HL-60 (cell line): ENCODE data around the gene NCOR1.

Source experiments
- DNase-seq, 2 experiments: peaks; one replicate each; pipeline ENCODE4 v3.0.0-alpha.2; 2010 to 2020; ENCODE audit warnings: low read depth in 1 of 2, low spot score in 1 of 2
- H3K27ac ChIP-seq: fragments of 250-450 bp; sonication (Bioruptor Pico); replicated peaks from 2 replicates; pipeline ENCODE4 v1.5.1; 2020; ENCODE audit warnings: mild to moderate bottlenecking, moderate library complexity
- H3K27me3 ChIP-seq: fragments of 250-450 bp; sonication (Bioruptor Pico); 2 replicates; pipeline ENCODE4 v1.5.1; 2021; ENCODE audit warnings: mild to moderate bottlenecking, moderate library complexity; ENCODE audit not compliant: insufficient read depth, poor library complexity, severe bottlenecking
- H3K4me3 ChIP-seq: replicated peaks from 2 replicates; pipeline ENCODE4 v1.5.1; 2011; ENCODE audit warnings: mild to moderate bottlenecking, control low read depth, low read length; ENCODE audit not compliant: insufficient read depth
- GABPA ChIP-seq: IDR thresholded peaks from 2 replicates; pipeline ENCODE4 v1.6.1; 2012; ENCODE audit warnings: low read depth
- POLR2AphosphoS5 ChIP-seq: IDR thresholded peaks from 2 replicates; pipeline ENCODE4 v1.6.1; 2012; ENCODE audit warnings: low read depth
- SPI1 ChIP-seq: IDR thresholded peaks from 2 replicates; pipeline ENCODE4 v1.6.1; 2012; ENCODE audit warnings: low read depth, mild to moderate bottlenecking, borderline replicate concordance
- TF ChIP-seq, protein P1 (sequence below): IDR thresholded peaks from one replicate; pipeline ENCODE4 v1.5.1; 2011; ENCODE audit warnings: low read length, control low read depth, inconsistent platforms; ENCODE audit not compliant: insufficient read depth
- TF ChIP-seq, protein P2 (sequence below): IDR thresholded peaks from 2 replicates; pipeline ENCODE4 v1.6.1; 2012; ENCODE audit warnings: low read depth; ENCODE audit not compliant: insufficient replicate concordance

The NCOR1 gene

DNA sequence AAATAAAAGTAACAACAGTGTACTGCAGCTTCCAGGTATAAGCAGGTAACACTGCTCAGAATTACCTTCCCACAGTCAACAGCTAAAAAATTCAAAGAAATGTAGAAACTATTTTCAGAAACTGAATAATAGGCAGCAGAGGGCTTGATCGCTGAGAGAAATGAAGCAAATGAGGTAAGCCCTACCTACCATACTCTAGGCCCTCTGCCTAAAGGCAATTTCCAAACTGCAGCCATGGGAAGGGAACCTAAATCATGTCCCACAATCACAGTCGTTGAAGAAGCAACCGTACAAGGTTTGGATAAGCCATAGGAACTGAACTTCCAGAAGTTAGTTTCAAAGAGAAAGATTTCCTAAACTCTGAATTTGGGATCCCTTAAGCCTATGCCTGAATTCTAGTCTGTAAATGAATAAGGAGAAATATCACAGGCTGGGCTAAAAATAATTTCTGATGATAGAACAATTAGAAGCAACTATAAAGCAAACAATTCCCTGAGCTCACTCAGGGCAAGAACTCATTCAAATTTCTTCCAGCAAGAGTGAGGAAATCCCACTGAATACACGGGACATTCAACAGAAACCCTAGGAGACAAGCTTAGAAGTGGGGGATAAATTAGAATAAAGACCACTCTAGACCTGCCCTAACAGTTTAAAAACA, 24.5 kb downstream of the NCOR1 start:
- Histone ChIP-seq H3K27ac (no peak overlapping the region), H3K27me3 (no peaks in the 10 kb centered on the region), H3K4me3 (no peak overlapping the region)
- TF ChIP-seq POLR2AphosphoS5 (no peak), GABPA (no peak), SPI1 (no peak)
- TF ChIP-seq, protein P1, sequence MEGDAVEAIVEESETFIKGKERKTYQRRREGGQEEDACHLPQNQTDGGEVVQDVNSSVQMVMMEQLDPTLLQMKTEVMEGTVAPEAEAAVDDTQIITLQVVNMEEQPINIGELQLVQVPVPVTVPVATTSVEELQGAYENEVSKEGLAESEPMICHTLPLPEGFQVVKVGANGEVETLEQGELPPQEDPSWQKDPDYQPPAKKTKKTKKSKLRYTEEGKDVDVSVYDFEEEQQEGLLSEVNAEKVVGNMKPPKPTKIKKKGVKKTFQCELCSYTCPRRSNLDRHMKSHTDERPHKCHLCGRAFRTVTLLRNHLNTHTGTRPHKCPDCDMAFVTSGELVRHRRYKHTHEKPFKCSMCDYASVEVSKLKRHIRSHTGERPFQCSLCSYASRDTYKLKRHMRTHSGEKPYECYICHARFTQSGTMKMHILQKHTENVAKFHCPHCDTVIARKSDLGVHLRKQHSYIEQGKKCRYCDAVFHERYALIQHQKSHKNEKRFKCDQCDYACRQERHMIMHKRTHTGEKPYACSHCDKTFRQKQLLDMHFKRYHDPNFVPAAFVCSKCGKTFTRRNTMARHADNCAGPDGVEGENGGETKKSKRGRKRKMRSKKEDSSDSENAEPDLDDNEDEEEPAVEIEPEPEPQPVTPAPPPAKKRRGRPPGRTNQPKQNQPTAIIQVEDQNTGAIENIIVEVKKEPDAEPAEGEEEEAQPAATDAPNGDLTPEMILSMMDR: no peak
- TF ChIP-seq, protein P2, sequence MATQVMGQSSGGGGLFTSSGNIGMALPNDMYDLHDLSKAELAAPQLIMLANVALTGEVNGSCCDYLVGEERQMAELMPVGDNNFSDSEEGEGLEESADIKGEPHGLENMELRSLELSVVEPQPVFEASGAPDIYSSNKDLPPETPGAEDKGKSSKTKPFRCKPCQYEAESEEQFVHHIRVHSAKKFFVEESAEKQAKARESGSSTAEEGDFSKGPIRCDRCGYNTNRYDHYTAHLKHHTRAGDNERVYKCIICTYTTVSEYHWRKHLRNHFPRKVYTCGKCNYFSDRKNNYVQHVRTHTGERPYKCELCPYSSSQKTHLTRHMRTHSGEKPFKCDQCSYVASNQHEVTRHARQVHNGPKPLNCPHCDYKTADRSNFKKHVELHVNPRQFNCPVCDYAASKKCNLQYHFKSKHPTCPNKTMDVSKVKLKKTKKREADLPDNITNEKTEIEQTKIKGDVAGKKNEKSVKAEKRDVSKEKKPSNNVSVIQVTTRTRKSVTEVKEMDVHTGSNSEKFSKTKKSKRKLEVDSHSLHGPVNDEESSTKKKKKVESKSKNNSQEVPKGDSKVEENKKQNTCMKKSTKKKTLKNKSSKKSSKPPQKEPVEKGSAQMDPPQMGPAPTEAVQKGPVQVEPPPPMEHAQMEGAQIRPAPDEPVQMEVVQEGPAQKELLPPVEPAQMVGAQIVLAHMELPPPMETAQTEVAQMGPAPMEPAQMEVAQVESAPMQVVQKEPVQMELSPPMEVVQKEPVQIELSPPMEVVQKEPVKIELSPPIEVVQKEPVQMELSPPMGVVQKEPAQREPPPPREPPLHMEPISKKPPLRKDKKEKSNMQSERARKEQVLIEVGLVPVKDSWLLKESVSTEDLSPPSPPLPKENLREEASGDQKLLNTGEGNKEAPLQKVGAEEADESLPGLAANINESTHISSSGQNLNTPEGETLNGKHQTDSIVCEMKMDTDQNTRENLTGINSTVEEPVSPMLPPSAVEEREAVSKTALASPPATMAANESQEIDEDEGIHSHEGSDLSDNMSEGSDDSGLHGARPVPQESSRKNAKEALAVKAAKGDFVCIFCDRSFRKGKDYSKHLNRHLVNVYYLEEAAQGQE: no peak
- DNase-seq: no peak

- TF ChIP-seq GABPA (no peak), SPI1 (no peak), POLR2AphosphoS5 (no peak)
- TF ChIP-seq, protein P1: no peak
- TF ChIP-seq, protein P2: no peak
- no peak overlapping the region for H3K27ac ChIP-seq
- H3K4me3 ChIP-seq: no peak overlapping the region
- DNase-seq: no peak
- H3K27me3 ChIP-seq: no peaks in the 10 kb centered on the region
Measured at GRCh38 chr17:16189791-16190348, 25.5 kb downstream of the NCOR1 start.

GRCh38 chr17:16187642-16188041, 27.7 kb downstream of the NCOR1 start:
- TF ChIP-seq, protein P2: no peak
- TF ChIP-seq SPI1 (no peak), GABPA (no peak), POLR2AphosphoS5 (no peak)
- TF ChIP-seq, protein P1: no peak
- DNase-seq: no peak
- no peak overlapping the region for H3K27ac ChIP-seq
- no peak overlapping the region for H3K4me3 ChIP-seq
- no peaks in the 10 kb centered on the region for H3K27me3 ChIP-seq
